Measurements from ENCODE around the gene SCMH1.
A peak's percentile ranks its signal among the peaks of the same experiment; 100 is the strongest.
"Not testable (repeated sequence)": the region's sequence is repeated elsewhere in the genome, so short reads cannot be mapped to it uniquely, and the experiment has no call there.

SCMH1 gene

DNA sequence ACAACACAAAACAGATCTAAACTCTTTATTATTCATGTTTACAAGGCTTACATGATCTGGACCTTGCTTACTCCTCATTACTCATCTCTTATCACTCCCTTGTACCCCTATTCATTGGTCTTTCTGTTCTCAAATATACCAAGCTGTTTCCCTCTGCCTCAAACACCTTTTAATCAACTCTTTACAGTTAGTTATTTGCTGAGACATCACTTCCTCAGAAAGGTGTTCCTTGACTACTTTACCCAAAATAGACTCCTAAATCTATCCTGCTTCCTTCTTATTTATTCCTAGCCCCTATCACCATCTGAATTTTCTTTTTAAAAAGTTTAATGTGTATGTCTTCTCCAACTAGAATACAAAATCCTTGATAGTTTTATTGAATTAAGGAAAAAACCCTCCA, 120.0 kb downstream of the SCMH1 start:
- Histone ChIP-seq H3K36me3 (no peaks in the 10 kb centered on the region), H3K4me1 (no peaks in the 10 kb centered on the region), H3K4me3 (ENCODE audit: low read depth, low read length) (no peak overlapping the region), H3K9me3 (no peaks in the 10 kb centered on the region), H3K27me3 (no peaks in the 10 kb centered on the region)
- no peak for DNase-seq
- TF ChIP-seq, protein P1, sequence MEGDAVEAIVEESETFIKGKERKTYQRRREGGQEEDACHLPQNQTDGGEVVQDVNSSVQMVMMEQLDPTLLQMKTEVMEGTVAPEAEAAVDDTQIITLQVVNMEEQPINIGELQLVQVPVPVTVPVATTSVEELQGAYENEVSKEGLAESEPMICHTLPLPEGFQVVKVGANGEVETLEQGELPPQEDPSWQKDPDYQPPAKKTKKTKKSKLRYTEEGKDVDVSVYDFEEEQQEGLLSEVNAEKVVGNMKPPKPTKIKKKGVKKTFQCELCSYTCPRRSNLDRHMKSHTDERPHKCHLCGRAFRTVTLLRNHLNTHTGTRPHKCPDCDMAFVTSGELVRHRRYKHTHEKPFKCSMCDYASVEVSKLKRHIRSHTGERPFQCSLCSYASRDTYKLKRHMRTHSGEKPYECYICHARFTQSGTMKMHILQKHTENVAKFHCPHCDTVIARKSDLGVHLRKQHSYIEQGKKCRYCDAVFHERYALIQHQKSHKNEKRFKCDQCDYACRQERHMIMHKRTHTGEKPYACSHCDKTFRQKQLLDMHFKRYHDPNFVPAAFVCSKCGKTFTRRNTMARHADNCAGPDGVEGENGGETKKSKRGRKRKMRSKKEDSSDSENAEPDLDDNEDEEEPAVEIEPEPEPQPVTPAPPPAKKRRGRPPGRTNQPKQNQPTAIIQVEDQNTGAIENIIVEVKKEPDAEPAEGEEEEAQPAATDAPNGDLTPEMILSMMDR (IDR thresholded peaks at IDR 0.05; ENCODE audit: low read depth, low read length), result no peak

DNA sequence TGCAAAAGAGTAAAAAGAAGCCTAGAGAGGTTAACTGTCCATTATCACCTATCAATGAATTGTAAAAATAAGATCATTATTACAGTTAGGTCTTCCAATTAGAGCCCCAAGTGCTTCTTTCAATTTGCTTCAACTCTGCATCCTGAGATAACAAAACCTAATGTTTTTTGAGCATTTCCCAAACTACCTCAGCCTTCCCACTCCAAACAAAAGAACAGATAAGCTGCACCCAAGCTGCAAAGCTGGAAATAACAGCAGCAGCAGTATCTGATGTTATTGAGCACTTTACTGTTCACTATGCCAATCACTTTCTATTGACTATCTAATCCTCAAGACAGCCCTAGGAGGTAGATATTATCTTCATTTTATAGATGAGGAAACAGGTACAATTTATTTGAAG, 123.5 kb downstream of the SCMH1 start:
- H3K4me3 ChIP-seq (ENCODE audit: low read depth, low read length), result no peak overlapping the region
- TF ChIP-seq, protein P1 (IDR thresholded peaks at IDR 0.05; ENCODE audit: low read depth, low read length), result no peak
- no peaks in the 10 kb centered on the region for H3K27me3 ChIP-seq
- DNase-seq, result no peak
- no peaks in the 10 kb centered on the region for H3K36me3 ChIP-seq
- no peaks in the 10 kb centered on the region for H3K9me3 ChIP-seq
- no peaks in the 10 kb centered on the region for H3K4me1 ChIP-seq

DNA sequence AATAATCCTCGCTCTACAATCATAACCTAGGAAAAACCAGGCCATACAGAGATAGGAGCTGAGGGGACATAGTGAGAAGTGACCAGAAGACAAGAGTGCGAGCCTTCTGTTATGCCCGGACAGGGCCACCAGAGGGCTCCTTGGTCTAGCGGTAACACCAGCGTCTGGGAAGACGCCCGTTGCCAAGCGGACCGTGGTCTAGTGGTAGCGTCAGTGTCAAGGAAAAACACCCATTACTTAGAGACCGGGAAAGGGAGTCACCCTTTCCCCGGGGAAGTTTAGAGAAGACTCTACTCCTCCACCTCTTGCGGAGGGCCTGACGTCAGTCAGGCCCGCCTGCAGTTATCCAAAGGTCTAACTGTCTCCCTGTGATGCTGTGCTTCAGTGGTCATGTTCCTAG, 124.9 kb downstream of the SCMH1 start:
- not testable (repeated sequence) for H3K9me3 ChIP-seq; H3K27me3 ChIP-seq; H3K4me1 ChIP-seq; DNase-seq; H3K36me3 ChIP-seq; H3K4me3 ChIP-seq (ENCODE audit: low read depth, low read length)

DNA sequence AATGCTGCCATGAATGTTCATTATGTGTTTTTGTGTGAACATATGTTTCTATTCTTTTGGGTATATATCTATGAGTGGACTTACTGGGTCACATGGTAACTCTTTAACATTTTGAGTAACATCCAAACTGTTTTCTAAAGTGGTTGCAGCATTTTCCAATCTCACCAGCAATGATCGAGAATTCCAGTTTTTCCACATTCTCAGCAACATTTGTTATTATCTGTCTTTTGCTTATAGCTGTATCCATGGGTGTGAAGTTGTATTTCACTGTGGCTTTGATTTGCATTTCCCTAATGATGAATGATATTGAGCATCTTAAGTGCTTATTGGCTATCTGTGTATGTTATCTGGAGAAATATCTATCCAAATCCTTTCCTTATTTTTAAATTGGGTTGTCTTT, 131.4 kb downstream of the SCMH1 start:
- TF ChIP-seq, protein P1 (IDR thresholded peaks at IDR 0.05; ENCODE audit: low read depth, low read length), result no peak
- Histone ChIP-seq H3K36me3 (no peaks in the 10 kb centered on the region), H3K4me1 (peaks cover 5% of the 10 kb centered on the region; the same call in 1 of the 2 replicates), H3K27me3 (no peaks in the 10 kb centered on the region), H3K4me3 (ENCODE audit: low read depth, low read length) (no peak overlapping the region), H3K9me3 (no peaks in the 10 kb centered on the region)
- DNase-seq, result no peak

DNA sequence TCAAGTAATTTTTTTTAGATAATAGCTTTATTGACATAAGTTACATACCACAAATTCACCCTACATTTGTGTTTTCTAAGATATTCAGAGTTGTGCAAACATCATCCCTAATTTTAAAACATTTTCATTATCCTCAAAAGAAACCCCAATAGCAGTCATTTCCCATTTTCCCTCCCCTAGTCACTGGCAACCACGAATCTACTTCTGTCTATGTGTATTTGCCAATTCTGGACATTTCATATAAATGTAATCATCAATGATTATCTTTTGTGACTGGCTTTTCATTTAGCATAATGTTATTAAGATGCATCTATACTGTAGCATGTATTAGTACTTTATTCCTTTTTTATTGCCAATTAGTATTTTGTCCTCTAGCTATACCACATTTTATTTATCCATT, 131.8 kb downstream of the SCMH1 start:
- DNase-seq, result no peak
- Histone ChIP-seq H3K36me3 (no peaks in the 10 kb centered on the region), H3K9me3 (no peaks in the 10 kb centered on the region), H3K4me1 (peaks cover 5% of the 10 kb centered on the region; the same call in 1 of the 2 replicates), H3K4me3 (ENCODE audit: low read depth, low read length) (no peak overlapping the region), H3K27me3 (no peaks in the 10 kb centered on the region)
- TF ChIP-seq, protein P1 (IDR thresholded peaks at IDR 0.05; ENCODE audit: low read depth, low read length), result no peak

DNA sequence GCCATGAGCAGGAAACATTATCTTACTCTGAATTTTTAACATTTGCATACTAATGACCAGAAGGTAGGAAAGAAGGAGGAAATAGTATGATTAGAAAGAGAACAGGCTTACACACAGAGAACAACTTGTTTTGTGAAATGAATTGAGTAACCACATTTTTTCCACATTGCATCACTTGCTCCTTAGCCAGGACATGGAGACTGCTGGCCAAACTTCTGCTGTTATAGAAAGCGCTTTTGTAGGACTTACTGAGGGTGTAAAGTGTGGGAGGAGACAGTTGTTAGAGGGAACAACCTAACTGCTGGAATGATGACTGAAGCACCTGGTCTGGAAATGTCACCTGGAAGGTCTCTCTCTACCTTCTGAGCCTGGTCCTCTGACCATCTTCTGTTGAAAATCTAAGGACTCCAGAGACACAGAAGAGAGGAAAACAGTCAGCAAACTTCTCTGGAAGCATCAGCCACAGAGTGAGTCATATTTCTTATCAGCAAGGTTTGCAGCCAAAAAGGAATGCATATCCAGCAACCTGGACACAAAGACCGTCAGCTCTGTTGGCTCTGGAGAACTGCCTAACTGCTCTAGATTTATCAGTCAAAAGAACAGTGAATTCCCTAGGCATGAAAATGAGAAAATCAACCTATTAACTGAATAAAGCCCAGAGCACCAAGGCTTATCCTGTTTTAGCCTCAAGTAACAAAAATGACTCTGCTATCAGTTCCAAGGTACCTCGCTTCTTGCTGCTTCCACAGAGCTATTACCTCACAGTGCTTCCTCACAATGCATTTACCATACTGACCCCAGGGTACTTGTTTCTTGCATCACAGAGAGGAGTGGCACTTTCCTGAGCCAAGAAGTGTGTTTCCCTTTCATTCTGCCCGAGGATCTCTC, 132.6 kb downstream of the SCMH1 start:
- Histone ChIP-seq H3K9me3 (no peaks in the 10 kb centered on the region), H3K4me1 (peaks cover 5% of the 10 kb centered on the region; the same call in 1 of the 2 replicates), H3K27me3 (no peaks in the 10 kb centered on the region), H3K36me3 (no peaks in the 10 kb centered on the region), H3K4me3 (ENCODE audit: low read depth, low read length) (no peak overlapping the region)
- DNase-seq, result peak; percentile 11
- TF ChIP-seq, protein P1 (IDR thresholded peaks at IDR 0.05; ENCODE audit: low read depth, low read length), result no peak

Data from BE2C (cell line).